Endothelial cell of umbilical vein (primary cell): Measurements from ENCODE around the gene C17orf67. TPM values are rescaled to one million over a fixed set of nuclear protein-coding genes. Genes with fewer than 3 reads are reported as not detected.

ENCODE experiments used
- BruUV-seq: library from RNA; stranded (reverse); fragments of 400-500 nt; replicated peaks from 2 replicates; lab custom pipeline; 2021; lab: Mats Ljungman, UMichigan
- CTCF ChIA-PET: fragments of 300-600, 350-600 bp; sonication (Branson Sonifier 250); formaldehyde crosslinking; loops from one replicate; lab custom pipeline; 2021; ENCODE audit warnings: antibody characterized with exemption, inconsistent platforms; lab: Charles Lee
- POLR2A ChIA-PET: fragments of 300-600, 350-600 bp; sonication (Branson Sonifier 250); formaldehyde crosslinking; loops from one replicate; lab custom pipeline; 2021; ENCODE audit warnings: antibody characterized with exemption, inconsistent platforms; lab: Charles Lee
- DNase-seq: peaks from one replicate; pipeline ENCODE4 v3.0.0-alpha.2; 2011; ENCODE audit warnings: low read depth, low spot score
- FAIRE-seq: peaks from 2 replicates; lab custom pipeline; 2011; peaks lifted over from hg19 to GRCh38; lab: Jason Lieb, UNC
- H2AFZ ChIP-seq: 2 replicates; pipeline ENCODE4 v1.6.0; 2012; ENCODE audit warnings: low read depth, low read length, control low read depth, inconsistent platforms
- H3K27ac ChIP-seq: 2 replicates; pipeline ENCODE4 v1.5.1; 2011; ENCODE audit warnings: low read depth, mild to moderate bottlenecking, control low read depth, low read length, moderate library complexity; ENCODE audit not compliant: insufficient read depth
- H3K27me3 ChIP-seq, 2 experiments: 2 replicates each; pipeline versions ENCODE4 v1.6.0 to v1.6.1; 2011; ENCODE audit warnings: low read length in 2 of 2, mixed read lengths in 1 of 2; ENCODE audit not compliant: control insufficient read depth in 2 of 2, insufficient read depth in 2 of 2
- H3K36me3 ChIP-seq, 2 experiments: 2 replicates in 1 of 2; 3 replicates in 1 of 2; pipeline ENCODE4 v1.5.1; 2011; ENCODE audit warnings: low read length in 2 of 2, mild to moderate bottlenecking in 1 of 2, moderate library complexity in 1 of 2; ENCODE audit not compliant: control insufficient read depth in 2 of 2, insufficient read depth in 2 of 2; ENCODE audit errors: extremely low read depth in 1 of 2
- H3K4me1 ChIP-seq: 3 replicates; pipeline ENCODE4 v1.5.1; 2011; ENCODE audit warnings: mild to moderate bottlenecking, low read length; ENCODE audit not compliant: control insufficient read depth, insufficient read depth; ENCODE audit errors: extremely low read depth
- H3K4me2 ChIP-seq: 2 replicates; pipeline ENCODE4 v1.6.1; 2011; ENCODE audit warnings: low read length, control low read depth, mixed read lengths; ENCODE audit not compliant: insufficient read depth
- H3K4me3 ChIP-seq, 3 experiments: fragments of 200-600 bp in 1 of 3; sonication (generic), shearing (Covaris generic) in 1 of 3; replicated peaks in 1 of 3; 2 replicates each; pipeline ENCODE4 v1.5.1; 2011 to 2016; ENCODE audit warnings: control low read depth in 3 of 3, low read length in 3 of 3, mild to moderate bottlenecking in 2 of 3, inconsistent platforms in 1 of 3, low read depth in 1 of 3, moderate library complexity in 1 of 3; ENCODE audit not compliant: insufficient read depth in 1 of 3
- H3K79me2 ChIP-seq: 2 replicates; pipeline ENCODE4 v1.6.0; 2012; ENCODE audit warnings: low read length, inconsistent platforms; ENCODE audit not compliant: control insufficient read depth, insufficient read depth
- H3K9ac ChIP-seq: replicated peaks from 2 replicates; pipeline ENCODE3; 2011; ENCODE audit warnings: low read length, control low read depth; ENCODE audit not compliant: insufficient read depth; ENCODE audit errors: extremely low read depth
- H3K9me1 ChIP-seq: replicated peaks from 3 replicates; pipeline ENCODE4 v1.6.0; 2011; ENCODE audit warnings: mild to moderate bottlenecking, low read length; ENCODE audit not compliant: control insufficient read depth, insufficient read depth; ENCODE audit errors: extremely low read depth
- H3K9me3 ChIP-seq: replicated peaks from 2 replicates; pipeline ENCODE4 v1.5.1; 2012; ENCODE audit warnings: low read length, inconsistent platforms; ENCODE audit not compliant: control insufficient read depth, insufficient read depth
- H4K20me1 ChIP-seq: replicated peaks from 2 replicates; pipeline ENCODE3; 2011; ENCODE audit warnings: mild to moderate bottlenecking, low read length; ENCODE audit not compliant: control insufficient read depth, insufficient read depth; ENCODE audit errors: extremely low read depth
- EZH2 ChIP-seq: IDR thresholded peaks from 2 replicates; pipeline ENCODE4 v1.6.1; 2012; ENCODE audit warnings: borderline replicate concordance, low read depth, mild to moderate bottlenecking, moderate library complexity, low read length, inconsistent platforms; ENCODE audit not compliant: severe bottlenecking
- FOS ChIP-seq: IDR thresholded peaks from 2 replicates; pipeline ENCODE4 v1.6.1; 2011; ENCODE audit warnings: mild to moderate bottlenecking, low read length, moderate library complexity, borderline replicate concordance; ENCODE audit not compliant: insufficient read depth
- GATA2 ChIP-seq: IDR thresholded peaks from 2 replicates; pipeline ENCODE4 v1.7.0; 2011; ENCODE audit warnings: low read depth, mild to moderate bottlenecking, moderate library complexity, mixed read lengths, low read length; ENCODE audit not compliant: insufficient read length, insufficient read depth
- JUN ChIP-seq: IDR thresholded peaks from 2 replicates; pipeline ENCODE4 v1.6.1; 2011; ENCODE audit warnings: borderline replicate concordance, low read depth; ENCODE audit not compliant: insufficient read length, insufficient read depth
- MYC ChIP-seq: IDR thresholded peaks from one replicate; pipeline ENCODE4 v1.6.1; 2011; ENCODE audit warnings: mild to moderate bottlenecking, low read depth, low read length
- POLR2A ChIP-seq: IDR thresholded peaks from 2 replicates; pipeline ENCODE4 v1.6.1; 2012; ENCODE audit warnings: low read depth, mild to moderate bottlenecking, control low read depth, low read length
- POLR2AphosphoS5 ChIP-seq: IDR thresholded peaks from 2 replicates; pipeline ENCODE4 v1.6.1; 2012; ENCODE audit warnings: low read depth, mild to moderate bottlenecking, control low read depth, low read length, moderate library complexity; ENCODE audit not compliant: insufficient read depth
- dilution Hi-C: fragments of 300-500 bp; cut with MboI; formaldehyde crosslinking; loops from one replicate; pipeline ENCODE4 v1.15.0; 2019; ENCODE audit warnings: low sequenced_read_pairs; ENCODE audit not compliant: extremely low pct_ligation_motif_present
- intact Hi-C: fragments of 100-400 bp; cut with micrococcal nuclease; formaldehyde crosslinking; loops from one replicate; pipeline ENCODE4 v1.10.0; 2022
- polyA plus RNA-seq, 4 experiments: library from polyadenylated mRNA; depleted of rRNA in 3 of 4; stranded (reverse) in 3 of 4; unstranded in 1 of 4; fragments of >200 nt; gene quantifications; 2 replicates each; pipeline versions ENCODE4 v1.2.1 to v1.2.3, GENCODE V29; 2011 to 2012; ENCODE audit warnings: missing spikeins in 1 of 4
- total RNA-seq: library from RNA; stranded (reverse); gene quantifications from 2 replicates; pipeline ENCODE4 v1.2.3, GENCODE V29; 2021
- TF ChIP-seq, protein P1 (sequence below): IDR thresholded peaks from 2 replicates; pipeline ENCODE4 v1.6.1; 2011; ENCODE audit not compliant: insufficient read depth, insufficient read length
- TF ChIP-seq, protein P2 (sequence below), 2 donors: IDR thresholded peaks; 1 replicate in 1 of 2; 2 replicates in 1 of 2; pipeline ENCODE4 v1.5.1; 2011; ENCODE audit warnings: low read length in 2 of 2, mild to moderate bottlenecking in 2 of 2, moderate library complexity in 2 of 2, control low read depth in 1 of 2, inconsistent platforms in 1 of 2, low read depth in 1 of 2; ENCODE audit not compliant: insufficient read depth in 1 of 2; ENCODE audit errors: extremely low read depth in 1 of 2

The C17orf67 gene
- total and polyA plus RNA-seq, 2 donors (not counting 3 experiments of a cell fraction or from before 2014, with no cell fraction given) = 1.9 to 5.8 TPM

DNA sequence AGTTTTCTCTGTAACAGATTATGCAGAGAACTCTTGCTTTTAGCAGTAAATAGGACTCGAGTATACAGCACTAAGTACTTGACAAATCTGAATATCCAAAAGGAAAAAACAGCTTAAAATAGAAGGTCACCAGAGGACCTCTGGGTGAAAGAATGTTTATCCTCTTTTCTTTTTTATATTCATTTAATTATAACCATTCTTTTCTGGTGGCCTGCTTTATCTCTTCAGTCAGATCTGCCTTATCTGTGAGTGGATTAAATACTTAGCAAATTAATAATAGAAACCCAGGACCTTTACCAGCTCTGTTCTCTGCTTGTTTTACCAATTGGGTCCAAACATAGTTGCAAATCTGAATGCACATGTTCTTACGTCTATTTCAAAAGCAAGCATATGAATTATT is 8.9 kb upstream of the C17orf67 start:
- no peaks in the 10 kb centered on the region for H3K9me3 ChIP-seq
- CTCF ChIA-PET = interaction anchor here (1.0 to 3.1 kb wide), 4 partner anchors 7 to 23 kb away, joined by 3 to 9 read pairs (median 4); partner anchors contain the start of genes C17orf67 and DGKE
- H4K20me1 ChIP-seq = no peaks in the 10 kb centered on the region
- peaks cover 18% of the 10 kb centered on the region for H3K4me1 ChIP-seq
- TF ChIP-seq MYC = no peak
- TF ChIP-seq, protein P1, sequence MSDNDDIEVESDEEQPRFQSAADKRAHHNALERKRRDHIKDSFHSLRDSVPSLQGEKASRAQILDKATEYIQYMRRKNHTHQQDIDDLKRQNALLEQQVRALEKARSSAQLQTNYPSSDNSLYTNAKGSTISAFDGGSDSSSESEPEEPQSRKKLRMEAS = no peak
- no peak for TF ChIP-seq GATA2
- TF ChIP-seq, protein P2, sequence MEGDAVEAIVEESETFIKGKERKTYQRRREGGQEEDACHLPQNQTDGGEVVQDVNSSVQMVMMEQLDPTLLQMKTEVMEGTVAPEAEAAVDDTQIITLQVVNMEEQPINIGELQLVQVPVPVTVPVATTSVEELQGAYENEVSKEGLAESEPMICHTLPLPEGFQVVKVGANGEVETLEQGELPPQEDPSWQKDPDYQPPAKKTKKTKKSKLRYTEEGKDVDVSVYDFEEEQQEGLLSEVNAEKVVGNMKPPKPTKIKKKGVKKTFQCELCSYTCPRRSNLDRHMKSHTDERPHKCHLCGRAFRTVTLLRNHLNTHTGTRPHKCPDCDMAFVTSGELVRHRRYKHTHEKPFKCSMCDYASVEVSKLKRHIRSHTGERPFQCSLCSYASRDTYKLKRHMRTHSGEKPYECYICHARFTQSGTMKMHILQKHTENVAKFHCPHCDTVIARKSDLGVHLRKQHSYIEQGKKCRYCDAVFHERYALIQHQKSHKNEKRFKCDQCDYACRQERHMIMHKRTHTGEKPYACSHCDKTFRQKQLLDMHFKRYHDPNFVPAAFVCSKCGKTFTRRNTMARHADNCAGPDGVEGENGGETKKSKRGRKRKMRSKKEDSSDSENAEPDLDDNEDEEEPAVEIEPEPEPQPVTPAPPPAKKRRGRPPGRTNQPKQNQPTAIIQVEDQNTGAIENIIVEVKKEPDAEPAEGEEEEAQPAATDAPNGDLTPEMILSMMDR (IDR thresholded peaks at IDR 0.05; ENCODE audit: extremely low read depth in 1 of 2, insufficient read depth in 1 of 2, low read depth in 1 of 2, low read length in 2 of 2) = no peak
- TF ChIP-seq POLR2AphosphoS5 = no peak
- no peak for TF ChIP-seq FOS
- TF ChIP-seq POLR2A = no peak
- no peak for TF ChIP-seq EZH2
- TF ChIP-seq JUN = no peak
- no peak overlapping the region for H3K27ac ChIP-seq
- DNase-seq (peak; percentile 29), FAIRE-seq (no peak)
- peaks cover 3% of the 10 kb centered on the region for H3K79me2 ChIP-seq
- no peak overlapping the region for H3K9ac ChIP-seq
- POLR2A ChIA-PET = no interaction called here
- no TSS peak for BruUV-seq
- no peak overlapping the region for H3K4me3 ChIP-seq
- no peak overlapping the region for H3K4me2 ChIP-seq
- dilution Hi-C loops = no loop called here
- H3K27me3 ChIP-seq = no peaks in the 10 kb centered on the region
- H2AFZ ChIP-seq = no peak overlapping the region
- no peaks in the 10 kb centered on the region for H3K9me1 ChIP-seq
- H3K36me3 ChIP-seq = peaks cover 0 to 2% of the 10 kb centered on the region in 2 experiments
- intact Hi-C loops = no loop called here
